ENCODE measurements around the gene PES1.
"Not testable (repeated sequence)": the region's sequence is repeated elsewhere in the genome, so short reads cannot be mapped to it uniquely, and the experiment has no call there.

Gene PES1

GRCh38 chr22:30560643-30561202, 31.0 kb downstream of the PES1 start:
- H3K4me2 ChIP-seq (ENCODE audit: low read depth, low read length, poor library complexity, severe bottlenecking); H3K4me3 ChIP-seq (ENCODE audit: low read length, poor library complexity, severe bottlenecking); H3K9me2 ChIP-seq (replicated peaks; ENCODE audit: low read depth, low read length); H2AFZ ChIP-seq (ENCODE audit: low read length); H3K9me3 ChIP-seq (ENCODE audit: insufficient read depth, low read depth, low read length); H3K79me2 ChIP-seq (ENCODE audit: insufficient read depth, low read length); H3K27me3 ChIP-seq (ENCODE audit: insufficient read depth, low read length, poor library complexity, severe bottlenecking); H4K20me1 ChIP-seq (ENCODE audit: insufficient read depth, low read length, poor library complexity, severe bottlenecking); H3K4me1 ChIP-seq (ENCODE audit: insufficient read depth, low read length, poor library complexity, severe bottlenecking); H3K36me3 ChIP-seq (ENCODE audit: insufficient read depth, low read length); H3F3A ChIP-seq (ENCODE audit: low read depth); H3K9ac ChIP-seq (ENCODE audit: low read depth, low read length, poor library complexity, severe bottlenecking): not testable (repeated sequence)
- TF ChIP-seq CTCF (conservative IDR thresholded peaks at IDR 0.05; ENCODE audit: low read length) = peak; percentile 44

- Histone ChIP-seq H3K79me2 (ENCODE audit: insufficient read depth, low read length) (no peaks in the 10 kb centered on the region), H3F3A (ENCODE audit: low read depth) (no peaks in the 10 kb centered on the region), H3K4me3 (ENCODE audit: low read length, poor library complexity, severe bottlenecking) (no peak overlapping the region), H3K36me3 (ENCODE audit: insufficient read depth, low read length) (no peaks in the 10 kb centered on the region), H3K4me1 (ENCODE audit: insufficient read depth, low read length, poor library complexity, severe bottlenecking) (no peaks in the 10 kb centered on the region), H3K27me3 (ENCODE audit: insufficient read depth, low read length, poor library complexity, severe bottlenecking) (no peaks in the 10 kb centered on the region), H3K9me2 (replicated peaks; ENCODE audit: low read depth, low read length) (no peaks in the 10 kb centered on the region), H3K4me2 (ENCODE audit: low read depth, low read length, poor library complexity, severe bottlenecking) (no peak overlapping the region), H3K9ac (ENCODE audit: low read depth, low read length, poor library complexity, severe bottlenecking) (no peak overlapping the region), H4K20me1 (ENCODE audit: insufficient read depth, low read length, poor library complexity, severe bottlenecking) (no peaks in the 10 kb centered on the region), H2AFZ (ENCODE audit: low read length) (0 out of 2 replicates have a peak overlapping the region, but pooled peaks have one; percentile 15), H3K9me3 (ENCODE audit: insufficient read depth, low read depth, low read length) (no peaks in the 10 kb centered on the region)
- TF ChIP-seq CTCF (conservative IDR thresholded peaks at IDR 0.05; ENCODE audit: low read length) = no peak
- TF ChIP-seq EZH2phosphoT487 (IDR thresholded peaks at IDR 0.05; ENCODE audit: borderline replicate concordance) = no peak
These were observed 31.8 kb downstream of the PES1 start for GRCh38 chr22:30559889-30560288.

- TF ChIP-seq CTCF (conservative IDR thresholded peaks at IDR 0.05; ENCODE audit: low read length) (no peak; the same call in 1 of the 2 replicates), EZH2phosphoT487 (IDR thresholded peaks at IDR 0.05; ENCODE audit: borderline replicate concordance) (no peak)
- Histone ChIP-seq H3K9me2 (replicated peaks; ENCODE audit: low read depth, low read length) (no peaks in the 10 kb centered on the region), H3K36me3 (ENCODE audit: insufficient read depth, low read length) (no peaks in the 10 kb centered on the region), H2AFZ (ENCODE audit: low read length) (no peak overlapping the region), H3K79me2 (ENCODE audit: insufficient read depth, low read length) (no peaks in the 10 kb centered on the region), H4K20me1 (ENCODE audit: insufficient read depth, low read length, poor library complexity, severe bottlenecking) (no peaks in the 10 kb centered on the region), H3K9ac (ENCODE audit: low read depth, low read length, poor library complexity, severe bottlenecking) (no peak overlapping the region), H3K9me3 (ENCODE audit: insufficient read depth, low read depth, low read length) (no peaks in the 10 kb centered on the region), H3K27me3 (ENCODE audit: insufficient read depth, low read length, poor library complexity, severe bottlenecking) (no peaks in the 10 kb centered on the region), H3F3A (ENCODE audit: low read depth) (no peaks in the 10 kb centered on the region), H3K4me1 (ENCODE audit: insufficient read depth, low read length, poor library complexity, severe bottlenecking) (no peaks in the 10 kb centered on the region), H3K4me2 (ENCODE audit: low read depth, low read length, poor library complexity, severe bottlenecking) (no peak overlapping the region), H3K4me3 (ENCODE audit: low read length, poor library complexity, severe bottlenecking) (no peak overlapping the region)
These were observed 34.5 kb downstream of the PES1 start for GRCh38 chr22:30557243-30557642.
